K562 (cell line): ENCODE data around the gene CRYGA. TPM values are rescaled to one million over a fixed set of nuclear protein-coding genes. Genes with fewer than 3 reads are reported as not detected.

ENCODE experiments used
- ATAC-seq: fragments of 200-7000 bp; cut with Tn5 transposase; 3 replicates; pipeline ENCODE4 v1.9.1; 2020; ENCODE audit warnings: moderate library complexity
- BruUV-seq: library from RNA; stranded (reverse); fragments of 400-500 nt; replicated peaks from 2 replicates; lab custom pipeline; 2021; lab: Mats Ljungman, UMichigan
- CTCF ChIA-PET: fragments of 300-600 bp; formaldehyde crosslinking; extraction: SDS; loops from one replicate; lab custom pipeline; 2021; ENCODE audit warnings: low intra/inter-chr PET ratio; lab: Yijun Ruan, JAX
- POLR2A ChIA-PET: fragments of 300-600, 350-650 bp; sonication (Branson Sonifier 250); formaldehyde crosslinking; extraction: SDS; loops from one replicate; lab custom pipeline; 2021; ENCODE audit warnings: antibody characterized with exemption, inconsistent platforms; lab: Yijun Ruan, JAX
- DNase-seq, 4 experiments: peaks; one replicate each; pipeline versions ENCODE4 v3.0.0 to v3.0.0-alpha.2; 2011 to 2018; ENCODE audit warnings: low spot score in 3 of 4, mixed read lengths in 3 of 4; ENCODE audit errors: extremely low read depth in 1 of 4
- FAIRE-seq: peaks from 2 replicates; lab custom pipeline; 2011; peaks lifted over from hg19 to GRCh38; lab: Jason Lieb, UNC
- H2AFZ ChIP-seq: 2 replicates; pipeline ENCODE4 v1.6.0; 2011; ENCODE audit warnings: low read depth, low read length, control low read depth, inconsistent platforms
- H3K27ac ChIP-seq: fragments of 200-600 bp; 3 replicates; pipeline ENCODE4 v1.8.0; 2011; ENCODE audit warnings: low read depth, mild to moderate bottlenecking, control low read depth, inconsistent platforms, low read length, moderate library complexity, mixed read lengths; ENCODE audit errors: extremely low read depth
- H3K27me3 ChIP-seq, 2 experiments: fragments of 300-600 bp in 1 of 2; 2 replicates in 1 of 2; 3 replicates in 1 of 2; pipeline versions ENCODE4 v1.6.0 to v1.8.0; 2011; ENCODE audit warnings: inconsistent platforms in 2 of 2, low read length in 2 of 2, mild to moderate bottlenecking in 1 of 2, mixed read lengths in 1 of 2, moderate library complexity in 1 of 2; ENCODE audit not compliant: control insufficient read depth in 2 of 2, insufficient read depth in 2 of 2
- H3K36me3 ChIP-seq: fragments of 300-600 bp; 3 replicates; pipeline ENCODE4 v1.8.0; 2011; ENCODE audit warnings: mild to moderate bottlenecking, low read length, inconsistent platforms; ENCODE audit not compliant: control insufficient read depth, insufficient read depth
- H3K4me1 ChIP-seq, 2 experiments: fragments of 200-600 bp in 1 of 2; replicated peaks in 1 of 2; 2 replicates in 1 of 2; 3 replicates in 1 of 2; pipeline versions ENCODE4 v1.5.1 to v1.8.0; 2011; ENCODE audit warnings: inconsistent platforms in 2 of 2, low read length in 2 of 2, mild to moderate bottlenecking in 1 of 2, mixed read lengths in 1 of 2, moderate library complexity in 1 of 2; ENCODE audit not compliant: control insufficient read depth in 2 of 2, insufficient read depth in 2 of 2
- H3K4me2 ChIP-seq: 2 replicates; pipeline ENCODE4 v1.6.1; 2011; ENCODE audit warnings: low read length, control low read depth, inconsistent platforms, mixed read lengths; ENCODE audit not compliant: insufficient read depth
- H3K4me3 ChIP-seq: fragments of 200-600 bp; sonication (generic), shearing (Covaris generic); 2 replicates; pipeline ENCODE4 v1.5.1; 2016; ENCODE audit warnings: control low read depth, inconsistent platforms
- H3K79me2 ChIP-seq: fragments of 200-600 bp; 3 replicates; pipeline ENCODE4 v1.8.0; 2011; ENCODE audit warnings: low read length, inconsistent platforms; ENCODE audit not compliant: control insufficient read depth, insufficient read depth
- H3K9ac ChIP-seq, 2 experiments: 2 replicates each; pipeline versions ENCODE4 v1.6.0 to v1.6.1; 2011; ENCODE audit warnings: low read depth in 2 of 2, low read length in 2 of 2, control low read depth in 1 of 2, inconsistent platforms in 1 of 2, mild to moderate bottlenecking in 1 of 2, mixed read lengths in 1 of 2; ENCODE audit not compliant: insufficient read depth in 1 of 2
- H3K9me1 ChIP-seq: one replicate; pipeline ENCODE4 v1.6.0; 2011; ENCODE audit warnings: inconsistent platforms, mild to moderate bottlenecking, low read length, moderate library complexity; ENCODE audit not compliant: control insufficient read depth, insufficient read depth
- H3K9me3 ChIP-seq: replicated peaks from 2 replicates; pipeline ENCODE4 v1.5.1; 2011; ENCODE audit warnings: low read depth, low read length, inconsistent platforms; ENCODE audit not compliant: control insufficient read depth, insufficient read depth
- H4K20me1 ChIP-seq: replicated peaks from 2 replicates; pipeline ENCODE4 v1.6.1; 2011; ENCODE audit warnings: low read length, inconsistent platforms, mixed read lengths; ENCODE audit not compliant: control insufficient read depth, insufficient read depth
- BRD4 ChIP-seq: fragments of 200-600 bp; sonication (generic); IDR thresholded peaks from 2 replicates; pipeline ENCODE4 v1.6.1; 2017; ENCODE audit warnings: inconsistent platforms
- FOSL1 ChIP-seq: fragments of 200-800 bp; sonication (Bioruptor generic); conservative IDR thresholded peaks from 2 replicates; pipeline ENCODE4 v1.6.1; 2016; ENCODE audit warnings: missing genetic modification characterization, missing compliant biosample characterization
- IFI16 ChIP-seq: fragments of 250-450 bp; sonication (Bioruptor Pico); IDR thresholded peaks from 2 replicates; pipeline ENCODE4 v2.1.2; 2022; ENCODE audit warnings: mild to moderate bottlenecking, inconsistent platforms
- LARP7 ChIP-seq: fragments of 450-650 bp; IDR thresholded peaks from 2 replicates; pipeline ENCODE4 v1.6.1; 2016
- TBP ChIP-seq: optimal IDR thresholded peaks from 2 replicates; pipeline ENCODE3; 2011; ENCODE audit warnings: low read depth, low read length, improper control_type of control experiment
- TSC22D4 ChIP-seq: fragments of 450-650 bp; IDR thresholded peaks from 2 replicates; pipeline ENCODE4 v1.6.1; 2016; ENCODE audit warnings: missing genetic modification characterization, missing biosample characterization, control low read depth
- ZNF174 ChIP-seq: fragments of 250-450 bp; sonication (Bioruptor Pico); IDR thresholded peaks from 2 replicates; pipeline ENCODE4 v1.4.0; 2020; ENCODE audit warnings: mild to moderate bottlenecking
- WGBS: fragments of 100-300 bp; shearing (Covaris generic); methylation state at CpG from one replicate; pipeline ENCODE4 v1.1.6; 2016; ENCODE audit warnings: low coverage, mixed read lengths; ENCODE audit not compliant: insufficient coverage; ENCODE audit errors: missing lambda C conversion rate; 5-methylcytosine and 5-hydroxymethylcytosine counted together
- in situ Hi-C: fragments of 300-500 bp; cut with MboI; formaldehyde crosslinking; loops from 4 replicates; pipeline ENCODE4 v1.15.0; 2018; ENCODE audit warnings: inconsistent platforms, mixed read lengths
- intact Hi-C: fragments of 100-400 bp; cut with micrococcal nuclease; formaldehyde crosslinking; loops from 2 replicates; pipeline ENCODE4 v1.14.2; 2022
- polyA plus RNA-seq, 8 experiments: library from polyadenylated mRNA; depleted of rRNA in 4 of 8; stranded (reverse) in 5 of 8; unstranded in 3 of 8; fragments of >200 nt; fragmentation: Nextera tagmentation in 2 of 8; fragmentation: Illumina TruSeq in 1 of 8; extraction: Ambion mirVana in 2 of 8; extraction: Trizol in 1 of 8; gene quantifications; 2 replicates each; pipeline versions ENCODE4 v1.2.1 to v1.2.3, GENCODE V29; 2011 to 2014; ENCODE audit warnings: inconsistent platforms in 1 of 8, missing spikeins in 1 of 8
- total RNA-seq, 7 experiments: library from RNA; depleted of rRNA in 6 of 7; stranded (reverse); fragments of >200 nt in 6 of 7; fragmentation: Illumina TruSeq in 2 of 7; extraction: Trizol in 2 of 7; gene quantifications; 2 replicates each; pipeline versions ENCODE4 v1.2.1 to v1.2.3, GENCODE V29; 2011 to 2021; ENCODE audit warnings: low replicate concordance in 1 of 7
- TF ChIP-seq, protein P1 (sequence below), 2 experiments: IDR thresholded peaks; 2 replicates each; pipeline ENCODE4 v1.6.1; 2012; ENCODE audit warnings: improper control_type of control experiment in 2 of 2, low read depth in 2 of 2, low read length in 2 of 2, borderline replicate concordance in 1 of 2
- TF ChIP-seq, protein P2 (sequence below), 2 experiments: fragments of 450-650 bp; IDR thresholded peaks; 2 replicates each; pipeline ENCODE4 v1.6.1; 2018; ENCODE audit warnings: mild to moderate bottlenecking in 2 of 2, low read depth in 1 of 2; ENCODE audit not compliant: partially characterized antibody in 2 of 2

The CRYGA gene
- total and polyA plus RNA-seq, 9 of the 15 experiments (the other 6 are each of a cell fraction or from before 2014, with no cell fraction given), result not detected

- no peaks in the 10 kb centered on the region for H3K4me1 ChIP-seq
- H3K27me3 ChIP-seq, result no peaks in the 10 kb centered on the region
- in situ Hi-C loops, result no loop called here
- H3K27ac ChIP-seq, result no peak overlapping the region
- no peaks in the 10 kb centered on the region for H4K20me1 ChIP-seq
- no peak for TF ChIP-seq ZNF174 (CRISPR knock-in tag)
- TF ChIP-seq BRD4, result no peak
- TF ChIP-seq TSC22D4, result no peak
- TF ChIP-seq TBP, result no peak
- TF ChIP-seq, all 486 proteins: peak for 0
- no peaks in the 10 kb centered on the region for H3K9me3 ChIP-seq
- ChIA-PET POLR2A (no interaction called here), CTCF (no interaction called here)
- 0% methylated on average over 2 of the region's 2 CpGs for WGBS
- ATAC-seq (no peak), DNase-seq (no peak), FAIRE-seq (no peak)
- no peak overlapping the region for H3K4me3 ChIP-seq
- H3K9ac ChIP-seq, result no peak overlapping the region
- BruUV-seq, result no TSS peak
- H2AFZ ChIP-seq, result no peak overlapping the region
- intact Hi-C loops, result no loop called here
- H3K79me2 ChIP-seq, result no peaks in the 10 kb centered on the region
- H3K36me3 ChIP-seq, result no peaks in the 10 kb centered on the region
- H3K9me1 ChIP-seq, result no peaks in the 10 kb centered on the region
- H3K4me2 ChIP-seq, result no peak overlapping the region
Observed at GRCh38 chr2:208156439-208156838, 7.0 kb downstream of the CRYGA start.

- Histone ChIP-seq H2AFZ (no peak overlapping the region), H4K20me1 (no peaks in the 10 kb centered on the region), H3K4me2 (no peak overlapping the region), H3K4me1 (no peaks in the 10 kb centered on the region), H3K27me3 (no peaks in the 10 kb centered on the region), H3K36me3 (no peaks in the 10 kb centered on the region), H3K27ac (no peak overlapping the region), H3K9me1 (no peaks in the 10 kb centered on the region), H3K4me3 (no peak overlapping the region), H3K9me3 (no peaks in the 10 kb centered on the region), H3K9ac (no peak overlapping the region), H3K79me2 (no peaks in the 10 kb centered on the region)
- no peak for DNase-seq
- in situ Hi-C loops (no loop called here), intact Hi-C loops (no loop called here)
- CTCF ChIA-PET, result no interaction called here
- no peak for ATAC-seq
- BruUV-seq, result no TSS peak
- FAIRE-seq, result no peak
- POLR2A ChIA-PET, result no interaction called here
- TF ChIP-seq LARP7 (no peak), IFI16 (CRISPR knock-in tag) (no peak), FOSL1 (tag) (peak; percentile 38; the same call in 1 of the 2 replicates)
- TF ChIP-seq, protein P1, sequence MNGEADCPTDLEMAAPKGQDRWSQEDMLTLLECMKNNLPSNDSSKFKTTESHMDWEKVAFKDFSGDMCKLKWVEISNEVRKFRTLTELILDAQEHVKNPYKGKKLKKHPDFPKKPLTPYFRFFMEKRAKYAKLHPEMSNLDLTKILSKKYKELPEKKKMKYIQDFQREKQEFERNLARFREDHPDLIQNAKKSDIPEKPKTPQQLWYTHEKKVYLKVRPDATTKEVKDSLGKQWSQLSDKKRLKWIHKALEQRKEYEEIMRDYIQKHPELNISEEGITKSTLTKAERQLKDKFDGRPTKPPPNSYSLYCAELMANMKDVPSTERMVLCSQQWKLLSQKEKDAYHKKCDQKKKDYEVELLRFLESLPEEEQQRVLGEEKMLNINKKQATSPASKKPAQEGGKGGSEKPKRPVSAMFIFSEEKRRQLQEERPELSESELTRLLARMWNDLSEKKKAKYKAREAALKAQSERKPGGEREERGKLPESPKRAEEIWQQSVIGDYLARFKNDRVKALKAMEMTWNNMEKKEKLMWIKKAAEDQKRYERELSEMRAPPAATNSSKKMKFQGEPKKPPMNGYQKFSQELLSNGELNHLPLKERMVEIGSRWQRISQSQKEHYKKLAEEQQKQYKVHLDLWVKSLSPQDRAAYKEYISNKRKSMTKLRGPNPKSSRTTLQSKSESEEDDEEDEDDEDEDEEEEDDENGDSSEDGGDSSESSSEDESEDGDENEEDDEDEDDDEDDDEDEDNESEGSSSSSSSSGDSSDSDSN (IDR thresholded peaks at IDR 0.05; ENCODE audit: borderline replicate concordance in 1 of 2, low read depth in 2 of 2, low read length in 2 of 2), result no peak
- TF ChIP-seq, protein P2, sequence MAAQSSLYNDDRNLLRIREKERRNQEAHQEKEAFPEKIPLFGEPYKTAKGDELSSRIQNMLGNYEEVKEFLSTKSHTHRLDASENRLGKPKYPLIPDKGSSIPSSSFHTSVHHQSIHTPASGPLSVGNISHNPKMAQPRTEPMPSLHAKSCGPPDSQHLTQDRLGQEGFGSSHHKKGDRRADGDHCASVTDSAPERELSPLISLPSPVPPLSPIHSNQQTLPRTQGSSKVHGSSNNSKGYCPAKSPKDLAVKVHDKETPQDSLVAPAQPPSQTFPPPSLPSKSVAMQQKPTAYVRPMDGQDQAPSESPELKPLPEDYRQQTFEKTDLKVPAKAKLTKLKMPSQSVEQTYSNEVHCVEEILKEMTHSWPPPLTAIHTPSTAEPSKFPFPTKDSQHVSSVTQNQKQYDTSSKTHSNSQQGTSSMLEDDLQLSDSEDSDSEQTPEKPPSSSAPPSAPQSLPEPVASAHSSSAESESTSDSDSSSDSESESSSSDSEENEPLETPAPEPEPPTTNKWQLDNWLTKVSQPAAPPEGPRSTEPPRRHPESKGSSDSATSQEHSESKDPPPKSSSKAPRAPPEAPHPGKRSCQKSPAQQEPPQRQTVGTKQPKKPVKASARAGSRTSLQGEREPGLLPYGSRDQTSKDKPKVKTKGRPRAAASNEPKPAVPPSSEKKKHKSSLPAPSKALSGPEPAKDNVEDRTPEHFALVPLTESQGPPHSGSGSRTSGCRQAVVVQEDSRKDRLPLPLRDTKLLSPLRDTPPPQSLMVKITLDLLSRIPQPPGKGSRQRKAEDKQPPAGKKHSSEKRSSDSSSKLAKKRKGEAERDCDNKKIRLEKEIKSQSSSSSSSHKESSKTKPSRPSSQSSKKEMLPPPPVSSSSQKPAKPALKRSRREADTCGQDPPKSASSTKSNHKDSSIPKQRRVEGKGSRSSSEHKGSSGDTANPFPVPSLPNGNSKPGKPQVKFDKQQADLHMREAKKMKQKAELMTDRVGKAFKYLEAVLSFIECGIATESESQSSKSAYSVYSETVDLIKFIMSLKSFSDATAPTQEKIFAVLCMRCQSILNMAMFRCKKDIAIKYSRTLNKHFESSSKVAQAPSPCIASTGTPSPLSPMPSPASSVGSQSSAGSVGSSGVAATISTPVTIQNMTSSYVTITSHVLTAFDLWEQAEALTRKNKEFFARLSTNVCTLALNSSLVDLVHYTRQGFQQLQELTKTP (IDR thresholded peaks at IDR 0.05; ENCODE audit: low read depth in 1 of 2, partially characterized antibody in 2 of 2), result peak in 1 of 2 experiments; percentile 51
Observed at GRCh38 chr2:208153156-208153555, 10.2 kb downstream of the CRYGA start.
